MCF 10A (cell line): Measurements from ENCODE around the gene ABLIM2. TPM values are rescaled to one million over a fixed set of nuclear protein-coding genes. Genes with fewer than 3 reads are reported as not detected.

Experiments used
- BruUV-seq: library from RNA; stranded (reverse); fragments of 400-500 nt; replicated peaks from 2 replicates; lab custom pipeline; 2021; lab: Mats Ljungman, UMichigan
- CTCF ChIA-PET: fragments of 300-600 bp; sonication (Branson Sonifier 250); formaldehyde crosslinking; extraction: SDS; loops from one replicate; lab custom pipeline; 2021; ENCODE audit warnings: antibody characterized with exemption, inconsistent platforms; lab: Yijun Ruan, JAX
- POLR2A ChIA-PET: fragments of 300-600, 350-650 bp; sonication (Branson Sonifier 250); formaldehyde crosslinking; extraction: SDS; loops from one replicate; lab custom pipeline; 2020; ENCODE audit warnings: antibody characterized with exemption, inconsistent platforms; lab: Yijun Ruan, JAX
- DNase-seq: peaks from one replicate; pipeline ENCODE4 v3.0.0-alpha.2; 2018; ENCODE audit not compliant: unreplicated experiment
- H3K27ac Mint-ChIP-seq: one replicate; pipeline ENCODE4 v1.8.0; 2022; ENCODE audit warnings: mild to moderate bottlenecking, low read depth, mixed read lengths; ENCODE audit not compliant: unreplicated experiment
- H3K27me3 Mint-ChIP-seq: one replicate; pipeline ENCODE4 v1.8.0; 2022; ENCODE audit warnings: mixed read lengths; ENCODE audit not compliant: insufficient read depth, unreplicated experiment
- H3K36me3 Mint-ChIP-seq: one replicate; pipeline ENCODE4 v1.8.0; 2022; ENCODE audit warnings: mild to moderate bottlenecking, moderate library complexity, mixed read lengths; ENCODE audit not compliant: insufficient read depth, unreplicated experiment
- H3K4me1 Mint-ChIP-seq: one replicate; pipeline ENCODE4 v1.8.0; 2022; ENCODE audit warnings: mixed read lengths; ENCODE audit not compliant: insufficient read depth, unreplicated experiment
- H3K4me3 Mint-ChIP-seq: one replicate; pipeline ENCODE4 v1.8.0; 2022; ENCODE audit warnings: mild to moderate bottlenecking, moderate library complexity, mixed read lengths; ENCODE audit not compliant: unreplicated experiment
- H3K9me3 Mint-ChIP-seq: one replicate; pipeline ENCODE4 v1.8.0; 2022; ENCODE audit warnings: mixed read lengths; ENCODE audit not compliant: unreplicated experiment
- intact Hi-C: fragments of 100-400 bp; cut with micrococcal nuclease; formaldehyde crosslinking; loops from 2 replicates; pipeline ENCODE4 v1.14.1; 2022
- total RNA-seq: library from RNA; stranded (reverse); gene quantifications from 2 replicates; pipeline ENCODE4 v1.2.3, GENCODE V29; 2022
- TF ChIP-seq, protein P1 (sequence below): fragments of 200-600 bp; IDR thresholded peaks from one replicate; pipeline ENCODE4 v1.8.0; 2022; ENCODE audit warnings: antibody characterized with exemption, mild to moderate bottlenecking; ENCODE audit not compliant: unreplicated experiment

ABLIM2 gene
- total RNA-seq, 1 experiment from 2014 or later: 5.3 TPM

- H3K4me1 Mint-ChIP-seq: peaks cover 25% of the 10 kb centered on the region
- TF ChIP-seq, protein P1, sequence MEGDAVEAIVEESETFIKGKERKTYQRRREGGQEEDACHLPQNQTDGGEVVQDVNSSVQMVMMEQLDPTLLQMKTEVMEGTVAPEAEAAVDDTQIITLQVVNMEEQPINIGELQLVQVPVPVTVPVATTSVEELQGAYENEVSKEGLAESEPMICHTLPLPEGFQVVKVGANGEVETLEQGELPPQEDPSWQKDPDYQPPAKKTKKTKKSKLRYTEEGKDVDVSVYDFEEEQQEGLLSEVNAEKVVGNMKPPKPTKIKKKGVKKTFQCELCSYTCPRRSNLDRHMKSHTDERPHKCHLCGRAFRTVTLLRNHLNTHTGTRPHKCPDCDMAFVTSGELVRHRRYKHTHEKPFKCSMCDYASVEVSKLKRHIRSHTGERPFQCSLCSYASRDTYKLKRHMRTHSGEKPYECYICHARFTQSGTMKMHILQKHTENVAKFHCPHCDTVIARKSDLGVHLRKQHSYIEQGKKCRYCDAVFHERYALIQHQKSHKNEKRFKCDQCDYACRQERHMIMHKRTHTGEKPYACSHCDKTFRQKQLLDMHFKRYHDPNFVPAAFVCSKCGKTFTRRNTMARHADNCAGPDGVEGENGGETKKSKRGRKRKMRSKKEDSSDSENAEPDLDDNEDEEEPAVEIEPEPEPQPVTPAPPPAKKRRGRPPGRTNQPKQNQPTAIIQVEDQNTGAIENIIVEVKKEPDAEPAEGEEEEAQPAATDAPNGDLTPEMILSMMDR: no peak
- H3K27ac Mint-ChIP-seq: peak overlapping the region; percentile 66
- no peaks in the 10 kb centered on the region for H3K9me3 Mint-ChIP-seq
- DNase-seq: no peak
- H3K4me3 Mint-ChIP-seq: no peak overlapping the region
- ChIA-PET CTCF (interaction anchor here (0.7 to 3.9 kb wide), 4 partner anchors 20 to 260 kb away, joined by 3 to 49 read pairs (median 4); no protein-coding TSS in a partner anchor), POLR2A (interaction anchor here (0.9 to 3.5 kb wide), 5 partner anchors 9 to 174 kb away, joined by 4 to 27 read pairs (median 10); no protein-coding TSS in a partner anchor)
- BruUV-seq: no TSS peak
- H3K27me3 Mint-ChIP-seq: peaks cover 12% of the 10 kb centered on the region
- intact Hi-C loops: loop anchor here (2.0 kb wide), 1 partner anchor 41 kb away; the partner anchor contains the start of gene AFAP1
- no peaks in the 10 kb centered on the region for H3K36me3 Mint-ChIP-seq
These were observed 179.0 kb downstream of the ABLIM2 start for GRCh38 chr4:7979652-7979968.

- Mint-ChIP-seq H3K9me3 (no peaks in the 10 kb centered on the region), H3K4me3 (no peak overlapping the region), H3K36me3 (no peaks in the 10 kb centered on the region), H3K27me3 (peaks cover 9% of the 10 kb centered on the region), H3K4me1 (peaks cover 30% of the 10 kb centered on the region), H3K27ac (peak overlapping the region; percentile 66)
- ChIA-PET POLR2A (interaction anchor here (0.8 to 3.5 kb wide), 13 partner anchors 9 to 174 kb away, joined by 3 to 27 read pairs (median 5); no protein-coding TSS in a partner anchor), CTCF (interaction anchor here (0.6 to 3.9 kb wide), 9 partner anchors 9 to 259 kb away, joined by 3 to 49 read pairs (median 4); partner anchors contain the start of gene AFAP1)
- TF ChIP-seq, protein P1: no peak
- DNase-seq: no peak
- no TSS peak for BruUV-seq
- intact Hi-C loops: loop anchor here (2.0 kb wide), 1 partner anchor 40 kb away; the partner anchor contains the start of gene AFAP1
These were observed 179.5 kb downstream of the ABLIM2 start for GRCh38 chr4:7978907-7979651.

- H3K9me3 Mint-ChIP-seq: no peaks in the 10 kb centered on the region
- peaks cover 3% of the 10 kb centered on the region for H3K27me3 Mint-ChIP-seq
- ChIA-PET POLR2A (interaction anchor here (0.8 to 3.5 kb wide), 13 partner anchors 10 to 173 kb away, joined by 3 to 27 read pairs (median 5); no protein-coding TSS in a partner anchor), CTCF (interaction anchor here (0.6 to 3.9 kb wide), 10 partner anchors 9 to 258 kb away, joined by 3 to 49 read pairs (median 4); partner anchors contain the start of gene AFAP1)
- BruUV-seq: no TSS peak
- TF ChIP-seq, protein P1: no peak
- intact Hi-C loops: loop anchor here (2.0 kb wide), 1 partner anchor 40 kb away; the partner anchor contains the start of gene AFAP1
- H3K27ac Mint-ChIP-seq: peak overlapping the region; percentile 66
- peak; percentile 84 for DNase-seq
- H3K4me3 Mint-ChIP-seq: no peak overlapping the region
- H3K36me3 Mint-ChIP-seq: no peaks in the 10 kb centered on the region
- H3K4me1 Mint-ChIP-seq: peaks cover 36% of the 10 kb centered on the region
These were observed 180.1 kb downstream of the ABLIM2 start for GRCh38 chr4:7978489-7978888.

DNA sequence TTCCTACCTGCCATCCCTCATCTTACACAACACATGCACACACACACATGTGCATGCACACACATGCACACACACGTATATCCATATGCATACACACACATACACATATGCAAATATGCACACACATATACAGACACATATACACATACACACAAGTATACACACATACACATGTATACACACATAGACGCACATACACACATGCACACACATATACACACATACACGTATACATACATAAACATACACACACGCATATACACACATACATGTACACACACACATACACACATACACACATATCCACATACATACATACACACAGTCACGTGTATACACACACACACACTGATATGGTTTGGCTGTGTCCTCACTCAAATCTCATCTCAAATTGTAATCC is 182.0 kb downstream of the ABLIM2 start:
- H3K4me3 Mint-ChIP-seq: no peak overlapping the region
- H3K27ac Mint-ChIP-seq: no peak overlapping the region
- no peak for DNase-seq
- H3K36me3 Mint-ChIP-seq: no peaks in the 10 kb centered on the region
- ChIA-PET POLR2A (no interaction called here), CTCF (interaction anchor here (0.6 kb wide), 1 partner anchor 781 kb away, joined by 3 read pairs; no protein-coding TSS in a partner anchor)
- no peaks in the 10 kb centered on the region for H3K9me3 Mint-ChIP-seq
- peaks cover 52% of the 10 kb centered on the region for H3K4me1 Mint-ChIP-seq
- no TSS peak for BruUV-seq
- intact Hi-C loops: no loop called here
- TF ChIP-seq, protein P1: no peak
- H3K27me3 Mint-ChIP-seq: no peaks in the 10 kb centered on the region
